HEK293 (cell line): ENCODE data around the gene COLQ.
A peak's percentile ranks its signal among the peaks of the same experiment; 100 is the strongest.

Source experiments
- CTCF ChIA-PET: fragments of 350-600 bp; formaldehyde crosslinking; extraction: SDS; loops from one replicate; lab custom pipeline; 2021; ENCODE audit warnings: antibody characterized with exemption; lab: Yijun Ruan, JAX
- POLR2A ChIA-PET: fragments of 300-600 bp; formaldehyde crosslinking; extraction: SDS; loops from one replicate; lab custom pipeline; 2020; ENCODE audit warnings: antibody characterized with exemption, inconsistent platforms; lab: Yijun Ruan, JAX
- H3K27ac ChIP-seq: fragments of 200-500 bp; sonication (Bioruptor generic); 2 replicates; pipeline ENCODE4 v1.5.1; 2014; ENCODE audit warnings: low read depth, low read length, control low read depth, inconsistent platforms; ENCODE audit errors: extremely low read depth
- H3K36me3 ChIP-seq, 2 experiments: fragments of 200-500 bp in 1 of 2; sonication (Bioruptor generic) in 1 of 2; 1 replicate in 1 of 2; 2 replicates in 1 of 2; pipeline ENCODE4 v1.5.1; 2014 to 2017; ENCODE audit warnings: inconsistent platforms in 2 of 2, low read length in 2 of 2; ENCODE audit not compliant: control insufficient read depth in 2 of 2, insufficient read depth in 1 of 2
- H3K4me1 ChIP-seq: fragments of 200-500 bp; sonication (Bioruptor generic); 2 replicates; pipeline ENCODE4 v1.5.1; 2014; ENCODE audit warnings: mild to moderate bottlenecking, low read length, inconsistent platforms; ENCODE audit not compliant: control insufficient read depth, insufficient read depth
- H3K4me3 ChIP-seq: 2 replicates; pipeline ENCODE4 v1.5.1; 2011; ENCODE audit warnings: low read depth, mild to moderate bottlenecking, control low read depth, low read length, moderate library complexity
- H3K9me3 ChIP-seq: fragments of 200-500 bp; sonication (Bioruptor generic); 2 replicates; pipeline ENCODE4 v1.5.1; 2014; ENCODE audit warnings: low read depth, low read length, inconsistent platforms; ENCODE audit not compliant: control insufficient read depth, insufficient read depth
- GLI4 ChIP-seq: fragments of 450-650 bp; formaldehyde crosslinking; IDR thresholded peaks from 2 replicates; pipeline ENCODE4 v1.5.1; 2016; ENCODE audit warnings: missing biosample characterization, missing genetic modification characterization
- KLF9 ChIP-seq: fragments of 450-650 bp; formaldehyde crosslinking; IDR thresholded peaks from 2 replicates; pipeline ENCODE4 v1.5.1; 2016; ENCODE audit warnings: missing biosample characterization, missing genetic modification characterization, low read depth
- PRDM4 ChIP-seq: fragments of 450-650 bp; formaldehyde crosslinking; IDR thresholded peaks from 2 replicates; pipeline ENCODE4 v1.5.1; 2017; ENCODE audit warnings: missing biosample characterization, missing genetic modification characterization
- REPIN1 ChIP-seq: fragments of 450-650 bp; formaldehyde crosslinking; IDR thresholded peaks from 2 replicates; pipeline ENCODE4 v1.5.1; 2017; ENCODE audit warnings: missing biosample characterization, missing genetic modification characterization, low read depth
- SP2 ChIP-seq: fragments of 450-650 bp; formaldehyde crosslinking; IDR thresholded peaks from 2 replicates; pipeline ENCODE4 v1.5.1; 2016; ENCODE audit warnings: missing biosample characterization, missing genetic modification characterization
- ZBTB49 ChIP-seq: fragments of 450-650 bp; formaldehyde crosslinking; IDR thresholded peaks from 2 replicates; pipeline ENCODE4 v1.5.1; 2016; ENCODE audit warnings: missing biosample characterization, missing genetic modification characterization, low read depth
- ZNF239 ChIP-seq: fragments of 450-650 bp; formaldehyde crosslinking; IDR thresholded peaks from 2 replicates; pipeline ENCODE4 v1.5.1; 2016; ENCODE audit warnings: missing biosample characterization, missing genetic modification characterization
- ZNF26 ChIP-seq: fragments of 450-650 bp; formaldehyde crosslinking; IDR thresholded peaks from 2 replicates; pipeline ENCODE4 v1.5.1; 2016; ENCODE audit warnings: missing biosample characterization, missing genetic modification characterization
- ZNF391 ChIP-seq: fragments of 450-650 bp; formaldehyde crosslinking; IDR thresholded peaks from 2 replicates; pipeline ENCODE4 v1.5.1; 2016; ENCODE audit warnings: low read depth, missing biosample characterization, missing genetic modification characterization, borderline replicate concordance
- ZNF433 ChIP-seq: fragments of 450-650 bp; formaldehyde crosslinking; IDR thresholded peaks from 2 replicates; pipeline ENCODE4 v1.5.1; 2016; ENCODE audit warnings: missing biosample characterization, missing genetic modification characterization, low read depth
- ZNF48 ChIP-seq: fragments of 450-650 bp; formaldehyde crosslinking; IDR thresholded peaks from 2 replicates; pipeline ENCODE4 v1.5.1; 2016; ENCODE audit warnings: missing biosample characterization, missing genetic modification characterization
- ZNF654 ChIP-seq: fragments of 450-650 bp; formaldehyde crosslinking; IDR thresholded peaks from 2 replicates; pipeline ENCODE4 v1.5.1; 2016; ENCODE audit warnings: low read depth, missing biosample characterization, missing genetic modification characterization
- ZNF677 ChIP-seq: fragments of 450-650 bp; IDR thresholded peaks from 2 replicates; pipeline ENCODE4 v1.5.0; 2018; ENCODE audit warnings: missing biosample characterization, mild to moderate bottlenecking, missing genetic modification characterization, moderate library complexity
- ZXDB ChIP-seq: fragments of 450-650 bp; formaldehyde crosslinking; IDR thresholded peaks from 2 replicates; pipeline ENCODE4 v1.5.1; 2016; ENCODE audit warnings: missing biosample characterization, missing genetic modification characterization

COLQ gene

GRCh38 chr3:15409239-15409638 is 112.3 kb downstream of the COLQ start:
- H3K4me1 ChIP-seq: no peaks in the 10 kb centered on the region
- TF ChIP-seq PRDM4 (tag by site-specific recombination) (no peak), SP2 (tag by site-specific recombination) (no peak), GLI4 (no peak), REPIN1 (tag by site-specific recombination) (no peak), ZNF391 (tag by site-specific recombination) (no peak), ZNF433 (tag by site-specific recombination) (no peak), ZNF48 (tag by site-specific recombination) (no peak), KLF9 (no peak)
- H3K27ac ChIP-seq: no peak overlapping the region
- no peak overlapping the region for H3K4me3 ChIP-seq
- peaks cover 40 to 57% of the 10 kb centered on the region in 2 experiments for H3K36me3 ChIP-seq
- ChIA-PET CTCF (interaction anchor here (0.6 to 3.5 kb wide), 2 partner anchors 141 to 227 kb away, joined by 4 to 30 read pairs; no protein-coding TSS in a partner anchor), POLR2A (no interaction called here)
- no peaks in the 10 kb centered on the region for H3K9me3 ChIP-seq

- Histone ChIP-seq H3K9me3 (no peaks in the 10 kb centered on the region), H3K27ac (no peak overlapping the region), H3K4me1 (no peaks in the 10 kb centered on the region), H3K36me3 (peaks cover 8 to 26% of the 10 kb centered on the region in 2 experiments), H3K4me3 (no peak overlapping the region)
- no peak for TF ChIP-seq ZBTB49 (tag by site-specific recombination)
- TF ChIP-seq ZNF677: no peak
- TF ChIP-seq ZNF654: peak; percentile 49
- TF ChIP-seq ZNF26: no peak
- TF ChIP-seq ZNF239 (tag by site-specific recombination): no peak
- ChIA-PET CTCF (interaction anchor here (0.6 to 4.3 kb wide), 45 partner anchors 8 to 471 kb away, joined by 3 to 109 read pairs (median 4); partner anchors contain the start of gene CAPN7), POLR2A (interaction anchor here (0.6 kb wide), 1 partner anchor 138 kb away, joined by 3 read pairs; no protein-coding TSS in a partner anchor)
Measured at GRCh38 chr3:15405448-15406050, 116.0 kb downstream of the COLQ start.

- H3K27ac ChIP-seq: no peak overlapping the region
- ChIA-PET CTCF (interaction anchor here (0.6 to 4.3 kb wide), 42 partner anchors 7 to 472 kb away, joined by 3 to 109 read pairs (median 4); partner anchors contain the start of gene CAPN7), POLR2A (interaction anchor here (0.6 kb wide), 1 partner anchor 137 kb away, joined by 3 read pairs; no protein-coding TSS in a partner anchor)
- no peaks in the 10 kb centered on the region for H3K9me3 ChIP-seq
- H3K36me3 ChIP-seq: peaks cover under 1 to 18% of the 10 kb centered on the region in 2 experiments
- no peaks in the 10 kb centered on the region for H3K4me1 ChIP-seq
- no peak for TF ChIP-seq ZXDB
- no peak overlapping the region for H3K4me3 ChIP-seq
Measured at GRCh38 chr3:15404767-15405166, 116.7 kb downstream of the COLQ start.
